ENCODE results near the gene STK17B.
A peak's percentile ranks its signal among the peaks of the same experiment; 100 is the strongest.
"Not testable (repeated sequence)": the region's sequence is repeated elsewhere in the genome, so short reads cannot be mapped to it uniquely, and the experiment has no call there.

STK17B gene

GRCh38 chr2:196105951-196106350 is 65.4 kb downstream of the STK17B start:
- DNase-seq = no peak

DNA sequence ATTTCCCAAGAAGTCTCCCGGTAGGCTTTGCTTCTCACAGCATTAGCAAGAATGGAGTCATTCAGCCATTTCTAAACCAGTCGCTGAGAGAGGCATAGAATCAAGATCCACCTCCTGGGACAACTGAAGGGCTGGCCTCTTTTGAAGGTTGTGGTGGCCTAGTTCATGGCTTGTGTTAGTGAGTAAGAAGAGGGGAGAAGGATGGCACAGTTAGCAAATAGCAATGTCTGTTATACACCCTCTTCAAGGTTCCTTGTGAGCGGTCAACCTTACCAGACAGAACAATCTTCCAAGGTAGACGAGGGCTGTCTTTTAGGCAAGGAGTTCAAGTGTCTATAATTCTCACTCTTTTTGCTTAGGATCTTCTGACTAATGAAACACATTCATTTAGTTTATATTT is 67.3 kb downstream of the STK17B start:
- no peak for DNase-seq

- no peak for DNase-seq
Measured at GRCh38 chr2:196103626-196104025, 67.8 kb downstream of the STK17B start.

- no peak for DNase-seq
Measured at GRCh38 chr2:196101325-196101991, 69.9 kb downstream of the STK17B start.

DNA sequence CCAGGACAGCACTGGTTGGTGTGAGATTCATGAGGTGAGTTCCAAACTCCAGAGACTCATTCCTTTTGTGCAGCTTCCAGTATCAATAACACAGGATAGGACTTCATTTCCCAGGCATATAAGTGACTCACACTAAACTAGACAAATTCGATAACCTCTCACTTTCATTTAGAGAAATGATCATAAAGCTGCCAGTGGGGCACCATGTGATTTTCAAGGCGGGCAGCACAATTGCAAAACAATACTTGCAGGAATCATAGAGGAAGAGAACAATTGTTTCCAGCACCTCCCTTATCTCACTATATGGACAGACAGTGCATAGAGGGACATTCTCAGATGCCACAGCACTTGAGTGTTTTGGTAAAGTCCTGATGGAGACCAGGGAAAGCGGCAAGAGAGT is 71.5 kb downstream of the STK17B start:
- DNase-seq = no peak

- no peak for DNase-seq
Measured at GRCh38 chr2:196097864-196098660, 73.3 kb downstream of the STK17B start.

DNA sequence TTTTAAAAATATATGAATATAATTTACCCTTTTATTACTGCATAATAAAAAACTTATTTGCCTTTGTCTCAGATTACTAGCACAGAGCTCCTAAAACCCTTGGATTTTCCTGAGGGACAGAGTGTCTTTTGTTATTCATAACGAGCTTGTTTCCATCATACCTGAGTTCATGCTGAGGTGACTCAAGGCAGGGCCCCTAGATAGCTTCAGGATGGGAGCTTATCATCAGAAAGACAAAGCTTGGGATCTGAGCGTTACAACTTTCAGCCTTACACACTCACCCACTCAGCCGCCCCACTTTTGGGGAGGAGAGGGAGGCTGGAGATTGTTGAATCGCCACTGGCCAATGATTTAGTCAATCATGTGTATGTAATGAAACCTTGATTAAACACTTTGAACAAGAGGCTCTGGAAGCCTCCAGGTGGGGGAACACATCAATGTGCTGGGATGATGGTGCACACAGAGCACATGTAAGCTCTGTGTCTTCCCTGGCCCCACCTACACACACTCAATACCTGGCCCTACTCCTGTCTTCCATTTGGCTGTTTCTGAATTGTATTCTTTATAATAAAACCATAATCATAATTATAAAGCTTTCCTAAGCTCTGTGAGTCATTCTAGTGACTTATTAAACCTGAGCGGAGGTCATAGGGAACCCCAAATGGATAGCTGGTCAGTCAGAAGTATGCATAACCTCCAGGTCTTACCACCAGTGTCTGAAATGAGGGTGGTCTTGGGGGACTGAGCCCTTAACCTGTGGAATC is 74.2 kb downstream of the STK17B start:
- no peak for DNase-seq

DNA sequence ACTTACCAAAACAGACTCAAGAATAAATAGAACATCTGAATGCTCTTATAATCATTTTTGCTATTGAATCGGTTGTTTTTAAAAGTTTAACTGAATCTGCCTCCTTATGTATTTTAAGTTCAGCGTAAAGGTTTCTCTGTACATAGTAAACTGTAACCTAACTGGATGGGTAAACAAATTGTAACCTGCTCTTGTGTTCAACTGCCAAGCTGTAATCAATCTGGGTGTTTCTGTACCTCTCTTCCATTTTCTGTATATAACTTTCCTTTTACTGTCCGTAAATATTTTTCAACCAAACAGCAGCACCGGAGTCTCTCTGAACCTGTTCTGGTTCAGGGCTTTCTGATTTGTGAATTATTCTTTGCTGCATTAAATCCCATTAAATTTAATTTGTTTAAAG is 75.1 kb downstream of the STK17B start:
- no peak for DNase-seq

GRCh38 chr2:196089448-196089847 is 81.9 kb downstream of the STK17B start:
- not testable (repeated sequence) for DNase-seq

- DNase-seq = peak; percentile 20
Measured at GRCh38 chr2:196088203-196088602, 83.2 kb downstream of the STK17B start.

GRCh38 chr2:196086517-196087368 is 84.6 kb downstream of the STK17B start:
- no peak for DNase-seq

DNA sequence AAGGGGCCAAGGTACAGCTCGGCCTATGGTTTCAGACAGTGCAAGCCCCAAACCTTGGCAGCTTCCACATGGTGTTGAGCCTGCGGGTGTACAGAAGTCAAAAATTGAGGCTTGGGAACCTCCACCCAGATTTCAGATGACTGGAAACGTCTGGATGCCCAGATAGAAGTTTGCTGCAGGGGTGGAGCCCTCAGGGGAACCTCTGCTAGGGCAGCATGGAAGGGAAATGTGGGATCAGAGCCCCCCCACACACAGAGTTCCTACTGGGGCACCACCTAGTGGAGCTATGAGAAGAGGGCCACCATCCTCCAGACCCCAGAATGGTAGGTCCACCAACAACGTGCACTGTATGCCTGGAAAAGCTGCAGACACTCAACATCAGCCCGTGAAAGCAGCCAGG is 87.8 kb downstream of the STK17B start:
- DNase-seq = no peak
